ENCODE measurements around the gene HRH4. TPM values are rescaled to one million over a fixed set of nuclear protein-coding genes. Genes with fewer than 3 reads are reported as not detected.

HRH4 gene
- total RNA-seq, 1 donor = under 0.01 TPM

DNA sequence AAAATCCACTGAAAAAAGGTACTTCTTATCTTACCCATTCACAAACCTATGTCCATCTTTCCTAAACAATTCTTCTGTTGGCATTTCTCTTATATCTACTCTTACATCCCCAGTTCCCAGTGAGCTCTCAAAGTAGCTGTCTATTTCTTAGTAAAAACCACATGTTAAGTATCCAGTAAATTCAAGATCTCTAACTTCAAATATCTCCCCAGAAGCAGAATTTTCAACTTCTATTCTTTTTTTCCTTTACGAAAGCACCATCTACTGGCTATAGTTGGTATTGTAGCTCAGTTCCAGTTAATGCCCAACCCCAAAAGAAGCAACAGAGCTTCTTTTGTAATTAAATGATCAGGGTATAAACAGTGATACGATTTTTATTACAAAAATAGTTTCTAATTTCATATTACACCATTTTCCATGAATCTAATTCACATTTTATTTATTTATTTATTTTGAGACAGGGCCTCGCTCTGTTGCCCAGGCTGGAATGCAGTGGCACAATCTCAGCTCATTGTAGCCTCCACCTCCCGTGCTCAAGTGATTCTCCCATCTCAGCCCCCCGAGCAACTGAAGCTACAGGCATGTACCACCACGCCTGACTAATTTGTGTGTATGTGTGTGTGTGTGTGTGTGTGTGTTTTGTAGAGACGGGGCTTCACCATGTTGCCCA, 28.5 kb downstream of the HRH4 start:
- H2AFZ ChIP-seq (ENCODE audit: low read length) = no peak overlapping the region
- H3K4me2 ChIP-seq (ENCODE audit: insufficient read depth, low read length) = no peak overlapping the region
- TF ChIP-seq CTCF (IDR thresholded peaks at IDR 0.05; ENCODE audit: extremely low read depth, low read depth, low read length) = peak; percentile 67
- no peaks in the 10 kb centered on the region for H3K36me3 ChIP-seq (ENCODE audit: insufficient read depth, low read length)
- no peaks in the 10 kb centered on the region for H3K79me2 ChIP-seq (ENCODE audit: insufficient read depth, low read length)
- H3K9me3 ChIP-seq (ENCODE audit: low read depth, low read length) = no peaks in the 10 kb centered on the region
- peak; percentile 62 for DNase-seq (ENCODE audit: insufficient read length, low spot score, missing footprints)
- no peaks in the 10 kb centered on the region for H3K27me3 ChIP-seq (ENCODE audit: insufficient read depth, low read length)
- H3K4me1 ChIP-seq (ENCODE audit: insufficient read depth, low read length) = no peaks in the 10 kb centered on the region
- H3K27ac ChIP-seq (ENCODE audit: low read depth, low read length) = no peak overlapping the region
- no peaks in the 10 kb centered on the region for H4K20me1 ChIP-seq (ENCODE audit: insufficient read depth, low read length)
- no peak overlapping the region for H3K4me3 ChIP-seq (ENCODE audit: insufficient read depth, low read length)

DNA sequence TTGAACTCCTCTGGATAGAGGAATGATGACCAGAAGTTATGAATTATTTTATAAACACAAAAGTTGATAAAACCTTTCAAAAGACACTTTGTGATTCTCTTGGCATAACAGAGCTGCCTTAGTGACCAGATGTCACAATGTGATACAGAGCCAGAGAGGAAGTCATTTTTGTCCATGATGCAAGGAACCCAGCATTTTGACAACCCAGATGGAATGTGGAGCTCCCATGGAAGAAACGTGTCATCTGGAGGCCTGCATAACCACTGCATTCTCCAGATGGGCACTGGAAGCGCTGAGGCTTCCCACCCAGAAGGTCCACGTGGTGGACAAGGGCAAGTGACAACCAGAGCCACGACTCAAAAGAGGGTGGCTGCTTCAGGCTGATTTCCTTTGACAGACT, 30.1 kb downstream of the HRH4 start:
- Histone ChIP-seq H3K36me3 (ENCODE audit: insufficient read depth, low read length) (no peaks in the 10 kb centered on the region), H3K4me2 (ENCODE audit: insufficient read depth, low read length) (no peak overlapping the region), H3K4me3 (ENCODE audit: insufficient read depth, low read length) (no peak overlapping the region), H3K27ac (ENCODE audit: low read depth, low read length) (no peak overlapping the region), H3K4me1 (ENCODE audit: insufficient read depth, low read length) (no peaks in the 10 kb centered on the region), H3K27me3 (ENCODE audit: insufficient read depth, low read length) (peaks cover 3% of the 10 kb centered on the region), H4K20me1 (ENCODE audit: insufficient read depth, low read length) (no peaks in the 10 kb centered on the region), H3K9me3 (ENCODE audit: low read depth, low read length) (no peaks in the 10 kb centered on the region), H3K79me2 (ENCODE audit: insufficient read depth, low read length) (no peaks in the 10 kb centered on the region), H2AFZ (ENCODE audit: low read length) (peak overlapping the region; percentile 66)
- DNase-seq (ENCODE audit: insufficient read length, low spot score, missing footprints) = no peak
- TF ChIP-seq CTCF (IDR thresholded peaks at IDR 0.05; ENCODE audit: extremely low read depth, low read depth, low read length) = no peak

DNA sequence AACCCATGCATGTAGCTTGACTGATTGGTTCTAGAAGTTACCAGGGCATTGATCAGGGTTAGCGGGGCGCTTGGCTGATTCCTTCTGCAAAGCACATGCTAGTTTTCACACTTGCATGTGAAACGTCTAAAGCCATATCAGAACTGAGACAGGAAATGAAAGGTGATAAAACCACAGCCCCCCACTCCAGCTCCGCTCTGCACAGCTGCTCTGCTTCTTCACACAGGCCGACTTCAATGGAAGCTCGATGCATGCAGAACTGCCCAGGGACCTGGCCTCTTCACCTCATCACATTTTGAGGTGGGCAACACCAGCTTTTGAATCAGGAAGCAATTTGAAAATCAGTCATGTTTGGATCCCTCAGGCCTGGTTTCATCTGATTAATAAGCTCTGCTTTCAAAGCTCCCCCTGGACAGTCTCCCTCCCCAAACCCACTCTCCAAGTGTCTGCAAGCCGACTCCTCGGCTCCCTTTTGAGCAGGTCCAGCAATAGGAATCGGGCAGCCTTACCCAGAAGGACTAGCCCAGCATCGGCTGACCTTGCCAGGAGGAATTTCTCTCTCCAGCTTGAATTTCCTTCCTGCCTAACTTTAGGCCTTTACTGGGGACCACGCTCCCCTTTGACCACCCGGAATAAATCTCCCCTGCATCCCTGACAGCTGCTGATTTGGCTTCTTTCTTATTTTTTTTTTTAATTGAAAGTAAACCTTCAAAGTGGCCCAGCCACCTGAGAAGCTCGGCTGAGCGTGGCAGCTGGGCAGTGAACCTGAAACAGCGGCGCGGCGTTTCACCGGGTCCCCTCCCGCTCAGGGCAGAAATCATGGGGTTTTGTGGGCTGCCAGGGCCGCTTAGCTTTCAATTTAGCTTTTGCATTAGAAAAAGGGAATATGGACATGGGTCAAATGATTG, 31.7 kb downstream of the HRH4 start:
- H3K9me3 ChIP-seq (ENCODE audit: low read depth, low read length) = no peaks in the 10 kb centered on the region
- TF ChIP-seq CTCF (IDR thresholded peaks at IDR 0.05; ENCODE audit: extremely low read depth, low read depth, low read length) = no peak
- H3K4me1 ChIP-seq (ENCODE audit: insufficient read depth, low read length) = peaks cover 7% of the 10 kb centered on the region
- H3K27ac ChIP-seq (ENCODE audit: low read depth, low read length) = no peak overlapping the region
- H2AFZ ChIP-seq (ENCODE audit: low read length) = no peak overlapping the region
- peaks cover 3% of the 10 kb centered on the region for H3K27me3 ChIP-seq (ENCODE audit: insufficient read depth, low read length)
- H3K79me2 ChIP-seq (ENCODE audit: insufficient read depth, low read length) = no peaks in the 10 kb centered on the region
- no peaks in the 10 kb centered on the region for H3K36me3 ChIP-seq (ENCODE audit: insufficient read depth, low read length)
- no peaks in the 10 kb centered on the region for H4K20me1 ChIP-seq (ENCODE audit: insufficient read depth, low read length)
- H3K4me3 ChIP-seq (ENCODE audit: insufficient read depth, low read length) = no peak overlapping the region
- DNase-seq (ENCODE audit: insufficient read length, low spot score, missing footprints) = no peak
- H3K4me2 ChIP-seq (ENCODE audit: insufficient read depth, low read length) = no peak overlapping the region

DNA sequence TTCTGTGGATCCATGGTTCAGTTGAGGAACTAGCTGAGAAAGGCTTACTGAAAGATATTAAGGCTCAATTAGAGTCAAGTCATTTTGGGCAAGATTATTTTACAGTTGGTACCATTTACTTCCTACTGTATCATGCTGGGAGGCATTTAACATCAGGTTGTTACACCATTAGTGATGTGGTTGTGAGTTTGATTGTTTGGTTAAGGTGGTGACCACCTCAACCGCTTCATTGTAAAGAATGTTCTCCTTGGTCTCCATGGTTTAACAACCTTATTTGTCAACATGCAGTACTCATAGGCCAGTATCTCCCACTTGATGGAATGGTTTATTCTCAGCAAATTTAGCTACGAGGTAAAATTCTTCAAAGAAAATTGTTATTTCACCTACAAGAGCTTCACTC, 34.1 kb downstream of the HRH4 start:
- Histone ChIP-seq H3K4me3 (ENCODE audit: insufficient read depth, low read length) (no peak overlapping the region), H3K27ac (ENCODE audit: low read depth, low read length) (no peak overlapping the region)

More for the DNA sequence above, 34.1 kb downstream of the HRH4 start:
- peaks cover 3% of the 10 kb centered on the region for H3K27me3 ChIP-seq (ENCODE audit: insufficient read depth, low read length)
- H2AFZ ChIP-seq (ENCODE audit: low read length) = no peak overlapping the region
- no peak for TF ChIP-seq CTCF (IDR thresholded peaks at IDR 0.05; ENCODE audit: extremely low read depth, low read depth, low read length)
- H3K9me3 ChIP-seq (ENCODE audit: low read depth, low read length) = no peaks in the 10 kb centered on the region
- no peak for DNase-seq (ENCODE audit: insufficient read length, low spot score, missing footprints)
- no peaks in the 10 kb centered on the region for H3K79me2 ChIP-seq (ENCODE audit: insufficient read depth, low read length)
- peaks cover 11% of the 10 kb centered on the region for H3K4me1 ChIP-seq (ENCODE audit: insufficient read depth, low read length)
- no peaks in the 10 kb centered on the region for H4K20me1 ChIP-seq (ENCODE audit: insufficient read depth, low read length)
- no peaks in the 10 kb centered on the region for H3K36me3 ChIP-seq (ENCODE audit: insufficient read depth, low read length)
- no peak overlapping the region for H3K4me2 ChIP-seq (ENCODE audit: insufficient read depth, low read length)

Data from osteoblast (primary cell).